K562 (cell line): ENCODE results near the gene MVB12B.

Source experiments
- CTCF ChIP-seq, 3 experiments: IDR thresholded peaks in 2 of 3; conservative IDR thresholded peaks in 1 of 3; 2 replicates each; pipeline ENCODE4 v1.5.1; 2011 to 2012; ENCODE audit warnings: low read length in 3 of 3, mild to moderate bottlenecking in 3 of 3, control low read depth in 2 of 3, improper control_type of control experiment in 1 of 3, inconsistent platforms in 1 of 3, low read depth in 1 of 3, mixed read lengths in 1 of 3, moderate library complexity in 1 of 3; ENCODE audit not compliant: insufficient read depth in 2 of 3
- E2F8 ChIP-seq: fragments of 450-650 bp; IDR thresholded peaks from 2 replicates; pipeline ENCODE4 v1.7.1; 2018; ENCODE audit warnings: mild to moderate bottlenecking, low read depth; ENCODE audit not compliant: partially characterized antibody
- ETV1 ChIP-seq: fragments of 450-650 bp; conservative IDR thresholded peaks from 2 replicates; pipeline ENCODE4 v1.6.1; 2016; ENCODE audit warnings: missing genetic modification characterization, control low read depth, low read depth, missing compliant biosample characterization
- FOXA1 ChIP-seq: fragments of 450-650 bp; IDR thresholded peaks from 2 replicates; pipeline ENCODE4 v1.6.1; 2016; ENCODE audit warnings: mild to moderate bottlenecking, borderline replicate concordance
- FOXJ3 ChIP-seq: sonication (generic); formaldehyde crosslinking; IDR thresholded peaks from 2 replicates; pipeline ENCODE4 v1.4.0; 2020; ENCODE audit warnings: mild to moderate bottlenecking, missing genetic modification reagents
- KDM1A ChIP-seq, 2 experiments: fragments of 450-650 bp; IDR thresholded peaks; 2 replicates each; pipeline ENCODE4 v1.6.1; 2016; ENCODE audit warnings: mild to moderate bottlenecking in 2 of 2
- NFIC ChIP-seq: fragments of 450-650 bp; IDR thresholded peaks from 2 replicates; pipeline ENCODE4 v1.6.1; 2017; ENCODE audit warnings: mild to moderate bottlenecking, inconsistent platforms
- PML ChIP-seq: IDR thresholded peaks from 2 replicates; pipeline ENCODE4 v1.6.1; 2012; ENCODE audit warnings: low read length, inconsistent platforms
- POU5F1 ChIP-seq: fragments of 150-350 bp; IDR thresholded peaks from 2 replicates; pipeline ENCODE4 v1.6.1; 2014; ENCODE audit warnings: borderline replicate concordance, low read length, low read depth, mild to moderate bottlenecking; ENCODE audit not compliant: partially characterized antibody
- PRPF4 ChIP-seq: fragments of 200-400 bp; formaldehyde crosslinking; IDR thresholded peaks from one replicate; pipeline ENCODE4 v1.6.1; 2017; ENCODE audit warnings: low read length, low read depth, mild to moderate bottlenecking; ENCODE audit not compliant: insufficient read depth, poor library complexity, severe bottlenecking
- SIRT6 ChIP-seq: IDR thresholded peaks from one replicate; pipeline ENCODE4 v1.6.1; 2012; ENCODE audit warnings: low read depth, mild to moderate bottlenecking, control low read depth, inconsistent platforms, low read length, moderate library complexity
- THRA ChIP-seq: fragments of 450-650 bp; IDR thresholded peaks from 2 replicates; pipeline ENCODE4 v1.6.1; 2017; ENCODE audit warnings: mild to moderate bottlenecking, moderate library complexity
- YBX1 ChIP-seq: fragments of 450-650 bp; IDR thresholded peaks from 2 replicates; pipeline ENCODE4 v1.7.1; 2016; ENCODE audit warnings: mild to moderate bottlenecking
- ZFP1 ChIP-seq: fragments of 450-650 bp; formaldehyde crosslinking; IDR thresholded peaks from 2 replicates; pipeline ENCODE4 v1.4.0; 2020; ENCODE audit warnings: mild to moderate bottlenecking, mixed read lengths

- TF ChIP-seq ZFP1 (no peak), ETV1 (no peak), SIRT6 (no peak), E2F8 (no peak), THRA (no peak), YBX1 (no peak), PML (no peak), NFIC (no peak), POU5F1 (no peak), CTCF (IDR thresholded peaks at IDR 0.05 in 2 of 3, conservative IDR thresholded peaks at IDR 0.05 in 1 of 3; ENCODE audit: insufficient read depth in 2 of 3, low read depth in 1 of 3, low read length in 3 of 3) (no peak), PRPF4 (no peak), KDM1A (IDR thresholded peaks at IDR 0.05) (no peak), FOXJ3 (CRISPR knock-in tag) (no peak), FOXA1 (no peak)
Observed at GRCh38 chr9:126472948-126473298, 146.3 kb downstream of the MVB12B start.
